GM19438 (cell line): ENCODE data around the gene UGT1A3.

Experiments
- ATAC-seq: cut with Tn5 transposase; IDR thresholded peaks from one replicate; pipeline ENCODE4 v1.9.1; 2021; ENCODE audit warnings: low read depth; ENCODE audit not compliant: unreplicated experiment

UGT1A3 gene

DNA sequence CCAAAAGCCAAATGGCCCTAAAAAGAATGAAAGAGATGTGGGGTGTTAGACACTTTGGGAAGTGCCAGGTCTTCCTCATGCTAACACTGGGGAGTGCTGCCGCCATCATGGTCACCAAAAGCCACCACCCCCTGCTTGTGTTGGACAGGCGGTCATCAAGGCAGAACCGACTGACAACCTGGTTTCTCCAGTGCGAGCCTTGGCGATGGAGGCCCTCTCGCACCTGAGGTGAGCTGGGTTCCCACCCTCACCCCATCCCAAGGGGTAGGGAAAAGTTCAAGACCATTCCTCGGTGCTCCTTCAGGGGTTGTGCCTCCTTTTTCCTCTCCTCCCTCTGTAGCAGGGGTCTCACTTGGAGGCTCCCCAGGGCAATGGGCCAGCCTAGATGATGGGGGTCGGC lies 82.9 kb downstream of the UGT1A3 start:
- no peak for ATAC-seq

DNA sequence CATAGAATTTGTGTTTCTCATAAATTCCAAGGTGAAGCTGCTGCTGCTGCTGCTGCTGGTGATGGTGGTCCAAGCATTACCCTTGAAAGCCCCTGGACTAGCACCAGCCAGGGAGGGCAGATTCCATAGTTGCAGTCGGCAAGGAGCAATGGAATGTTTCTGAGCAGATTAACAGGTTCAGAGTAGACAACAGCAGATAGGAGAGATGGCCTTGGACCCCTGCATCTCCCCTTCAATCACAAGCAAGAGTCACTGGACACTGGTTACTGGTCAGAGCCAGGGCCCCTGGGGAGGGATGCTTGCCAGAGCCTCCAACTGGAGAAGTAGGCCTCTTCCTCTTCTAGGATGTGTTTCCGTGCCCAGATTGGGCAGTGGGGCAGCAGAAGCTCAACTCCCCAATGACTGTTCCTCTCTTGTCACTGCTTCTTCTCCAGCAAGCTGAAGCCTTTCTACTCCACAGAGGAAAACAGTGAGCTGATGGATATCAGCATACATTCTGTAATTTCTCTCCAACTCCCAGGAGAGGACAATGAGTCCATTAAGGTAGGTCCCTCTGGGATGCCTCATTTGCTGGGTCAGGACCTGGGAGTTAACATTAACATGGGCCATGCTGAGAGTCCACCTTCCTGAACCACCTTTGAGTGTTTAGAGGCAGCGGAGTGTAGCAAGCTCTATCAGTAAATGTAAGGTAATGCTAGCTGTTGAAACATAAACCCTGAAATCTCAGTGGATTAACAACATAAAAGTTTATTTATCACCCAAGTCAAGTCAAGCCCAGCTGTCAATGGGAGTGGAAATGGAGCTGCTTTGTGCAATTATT lies 84.6 kb downstream of the UGT1A3 start:
- no peak for ATAC-seq

DNA sequence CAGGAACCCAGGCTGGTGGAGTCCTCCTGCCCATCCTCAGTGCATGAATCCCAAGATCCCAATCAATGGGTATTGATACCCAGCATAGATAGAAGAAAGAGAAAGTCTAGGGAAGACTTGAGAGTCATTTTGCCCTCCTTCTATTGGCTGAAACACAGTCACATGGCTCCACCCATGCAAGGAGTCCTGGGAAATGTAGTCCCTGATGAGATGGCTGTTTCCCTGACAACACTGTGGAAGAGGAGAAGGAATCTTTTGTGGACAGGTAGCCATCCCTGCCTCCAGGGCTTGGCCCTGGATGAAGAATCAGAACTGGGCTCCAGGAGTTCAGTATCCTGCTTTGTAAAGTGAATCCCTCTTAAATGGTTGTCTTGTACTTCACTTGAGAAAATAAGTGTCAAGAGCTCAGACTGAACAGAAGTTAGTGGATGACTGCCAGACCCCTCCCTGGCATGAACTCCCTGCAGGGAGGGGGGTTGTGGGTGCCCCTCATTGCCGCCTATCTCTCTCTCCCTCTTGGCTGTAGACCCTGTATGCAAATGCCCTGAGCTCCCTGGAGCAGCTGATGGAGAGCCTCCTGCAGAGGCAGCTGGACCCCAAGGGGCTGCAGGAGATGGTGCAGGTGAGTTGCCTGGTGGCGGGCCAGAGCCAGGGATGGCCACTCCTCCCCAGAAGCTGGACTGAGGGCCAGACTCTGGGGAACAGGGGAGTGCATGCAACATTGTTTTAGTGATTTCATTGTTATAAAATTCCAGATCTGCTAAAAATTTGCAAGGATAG lies 85.4 kb downstream of the UGT1A3 start:
- no peak for ATAC-seq

GRCh38 chr2:233815861-233816260 lies 87.0 kb downstream of the UGT1A3 start:
- ATAC-seq = no peak

GRCh38 chr2:233816334-233816733 lies 87.5 kb downstream of the UGT1A3 start:
- no peak for ATAC-seq

DNA sequence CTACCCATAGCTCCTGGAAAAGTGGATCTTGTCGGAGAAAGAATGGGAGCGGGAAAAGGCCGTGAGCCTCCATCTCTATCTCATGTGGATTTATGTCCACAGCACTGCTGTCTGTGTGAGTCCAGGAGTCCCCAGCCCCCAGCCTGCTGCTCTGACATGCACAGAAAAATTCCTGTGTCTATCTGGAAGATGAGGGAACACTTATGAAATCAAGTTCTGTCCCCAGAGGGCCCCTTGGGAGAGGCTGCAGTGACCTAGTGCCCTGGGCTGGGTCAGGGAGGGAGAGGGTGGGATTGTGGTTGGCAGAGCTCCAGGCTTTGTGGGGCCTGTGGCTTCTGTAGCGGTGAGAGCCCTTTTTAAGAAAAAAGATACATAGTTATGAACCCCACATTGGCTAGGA lies 87.9 kb downstream of the UGT1A3 start:
- no peak for ATAC-seq

GRCh38 chr2:233817361-233817911 lies 88.6 kb downstream of the UGT1A3 start:
- ATAC-seq = no peak

DNA sequence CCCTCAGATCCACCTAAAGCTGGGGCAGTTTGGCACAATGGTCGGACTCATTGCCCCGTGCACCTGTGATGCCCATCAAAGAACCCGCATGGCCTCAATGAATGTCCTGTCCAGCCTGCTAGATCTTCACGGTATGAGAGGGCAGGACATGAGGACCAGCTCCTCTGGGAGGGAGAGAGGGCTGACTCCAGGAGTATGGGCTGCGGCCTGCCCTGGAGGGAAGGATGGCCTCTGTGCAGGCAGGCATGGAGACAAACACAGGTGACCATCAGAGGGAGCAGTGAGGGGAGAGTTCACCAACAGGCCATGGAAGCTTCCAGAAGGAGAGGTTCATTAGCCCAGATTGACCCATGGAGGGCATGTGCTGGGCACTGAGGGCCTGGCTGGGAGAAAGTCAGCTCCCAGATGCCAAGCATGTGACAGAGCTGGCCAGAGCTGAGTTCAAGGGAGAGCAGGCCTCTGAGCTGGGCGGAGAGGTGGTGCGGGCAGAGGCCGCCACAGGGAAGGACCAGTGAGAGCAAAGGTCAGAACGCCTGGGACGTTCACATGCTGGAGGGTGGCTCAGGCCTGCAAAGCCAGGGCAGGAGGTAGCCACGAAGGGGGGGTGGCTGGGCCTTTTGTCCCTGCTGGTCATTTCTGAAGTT lies 89.3 kb downstream of the UGT1A3 start:
- no peak for ATAC-seq

- ATAC-seq = no peak
These were observed 90.1 kb downstream of the UGT1A3 start for GRCh38 chr2:233818639-233819621.

GRCh38 chr2:233819884-233820773 lies 91.3 kb downstream of the UGT1A3 start:
- no peak for ATAC-seq

- ATAC-seq = no peak
These were observed 91.9 kb downstream of the UGT1A3 start for GRCh38 chr2:233820774-233821105.

- no peak for ATAC-seq
These were observed 92.4 kb downstream of the UGT1A3 start for GRCh38 chr2:233821196-233821595.

DNA sequence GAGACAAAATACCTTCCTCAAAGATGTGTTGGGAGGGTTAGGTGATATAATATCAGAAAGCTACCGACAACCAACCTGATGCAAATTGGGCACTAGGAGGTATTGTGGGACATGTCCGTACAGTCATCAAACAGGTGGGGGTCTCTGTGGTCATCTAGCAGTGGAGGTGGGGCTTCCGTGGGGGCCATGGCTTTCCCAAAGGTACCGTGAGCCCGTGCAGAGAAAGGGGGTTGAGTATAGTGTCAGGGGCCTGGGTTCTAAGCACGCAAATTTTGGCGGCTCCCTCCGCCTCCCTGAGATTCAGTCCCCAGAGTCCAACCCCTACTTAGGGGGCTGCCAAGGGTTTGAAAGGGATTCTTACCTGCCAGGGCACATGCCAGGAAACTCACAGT lies 92.9 kb downstream of the UGT1A3 start:
- no peak for ATAC-seq

DNA sequence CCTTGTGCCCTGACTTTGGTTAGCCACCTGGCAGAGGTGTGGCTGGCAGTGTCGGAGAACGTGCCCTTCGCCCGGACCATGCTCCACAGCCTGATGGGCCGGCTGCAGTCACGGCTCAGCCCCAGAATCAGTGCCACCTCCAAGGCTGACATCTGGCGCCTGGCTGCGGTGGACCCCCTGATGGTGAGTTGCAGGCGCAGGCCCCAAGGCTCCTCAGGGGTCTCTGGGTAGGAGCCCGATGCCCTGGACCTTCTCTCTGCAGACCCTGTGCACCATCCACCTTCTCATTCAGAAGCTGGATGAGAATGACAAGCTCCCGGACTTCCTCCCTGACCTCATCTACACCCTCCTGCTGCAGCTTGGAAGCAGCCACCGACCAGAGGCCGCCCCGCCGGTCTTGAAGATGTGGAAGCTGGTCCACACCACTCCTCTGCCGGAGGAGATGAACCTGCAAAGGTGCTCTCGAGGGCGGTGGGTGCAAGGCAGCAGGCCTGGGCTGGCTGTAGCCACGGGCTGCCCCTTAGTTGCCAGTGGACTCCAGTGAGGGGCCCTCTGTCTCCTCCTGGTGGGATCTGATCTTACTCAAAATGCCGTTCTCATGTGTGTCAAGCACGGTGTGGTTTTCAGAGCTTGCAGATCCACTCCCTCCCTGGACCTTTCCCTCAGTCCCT lies 93.4 kb downstream of the UGT1A3 start:
- no peak for ATAC-seq
